HG02970 (cell line): Measurements from ENCODE around the gene POU2F2.
"Not testable (repeated sequence)": the region's sequence is repeated elsewhere in the genome, so short reads cannot be mapped to it uniquely, and the experiment has no call there.

Experiments
- ATAC-seq: cut with Tn5 transposase; IDR thresholded peaks from one replicate; pipeline ENCODE4 v1.9.1; 2021; ENCODE audit warnings: mild to moderate bottlenecking, moderate library complexity, moderate number of reproducible peaks; ENCODE audit not compliant: unreplicated experiment, low FRiP score

Gene POU2F2

DNA sequence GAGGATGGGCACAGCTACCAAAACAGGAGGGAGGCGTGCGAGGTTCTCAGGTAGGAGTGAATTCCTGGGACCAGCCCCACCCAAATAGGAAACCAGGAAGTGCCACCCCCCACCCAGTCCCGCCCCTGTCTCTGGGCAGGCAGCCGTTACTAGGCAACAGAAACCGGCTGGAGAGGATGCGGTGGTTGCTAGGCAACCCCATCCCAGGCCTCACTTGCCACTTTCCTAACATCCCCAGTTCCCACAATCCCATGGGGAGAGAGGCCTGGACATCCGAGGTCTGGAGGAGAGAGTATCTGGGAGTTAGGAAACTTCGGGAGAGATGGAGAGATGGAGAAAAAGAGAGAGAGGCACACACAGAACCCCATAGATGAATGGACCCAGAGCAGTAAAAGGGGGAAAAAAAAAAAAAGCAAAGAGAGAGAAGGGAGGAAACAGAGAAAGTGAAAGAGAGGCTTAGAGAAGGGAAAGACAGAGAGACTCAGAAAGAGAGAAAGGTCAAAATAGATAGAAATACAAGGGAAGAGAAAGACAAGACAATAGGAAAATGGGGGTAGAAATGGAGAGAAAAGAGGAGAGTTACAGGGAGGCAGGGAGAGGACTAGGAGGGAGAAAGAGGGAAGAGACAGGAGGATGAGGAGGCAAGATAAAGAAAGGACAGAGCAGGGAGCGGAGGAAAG lies 66.0 kb downstream of the POU2F2 start:
- no peak for ATAC-seq

DNA sequence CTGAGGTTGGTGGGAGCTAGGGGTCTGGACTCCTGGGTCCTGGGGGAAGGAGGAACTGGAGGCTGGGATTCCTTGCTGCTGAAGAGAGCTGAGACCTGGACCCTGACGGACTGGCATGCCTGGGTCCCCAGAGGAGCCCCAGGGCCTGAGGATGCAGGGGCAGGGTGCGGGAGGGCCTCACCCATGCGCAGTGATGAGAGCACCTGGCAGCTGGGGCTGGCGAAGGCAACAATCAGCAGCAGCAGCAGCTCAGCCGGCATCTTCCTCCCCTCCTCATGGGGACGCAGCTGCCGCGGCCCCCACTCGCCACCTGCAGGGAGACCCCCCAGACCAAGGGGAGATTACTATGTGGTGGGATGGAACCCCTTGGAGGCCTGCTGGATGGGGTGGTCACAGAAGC lies 66.7 kb downstream of the POU2F2 start:
- ATAC-seq = no peak

DNA sequence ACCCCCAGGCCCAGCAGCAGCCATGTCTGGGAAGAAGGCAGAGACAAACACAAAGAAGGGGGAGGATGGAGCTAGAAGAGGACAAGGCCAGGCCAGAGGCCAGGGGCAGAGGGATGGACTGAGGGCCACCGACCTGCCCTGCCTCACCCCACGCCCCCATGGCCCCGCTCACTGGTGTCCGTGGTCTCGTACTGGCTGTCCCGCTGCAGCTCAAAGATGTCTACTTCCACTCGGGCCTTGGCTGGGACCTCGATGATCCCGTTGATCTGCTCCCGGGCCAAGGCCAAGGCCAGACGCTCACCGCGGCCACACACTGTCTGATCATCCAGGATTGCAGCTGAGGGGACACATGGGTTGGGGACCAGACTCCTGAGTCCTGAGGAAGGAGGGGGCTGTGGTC lies 67.2 kb downstream of the POU2F2 start:
- ATAC-seq = no peak

DNA sequence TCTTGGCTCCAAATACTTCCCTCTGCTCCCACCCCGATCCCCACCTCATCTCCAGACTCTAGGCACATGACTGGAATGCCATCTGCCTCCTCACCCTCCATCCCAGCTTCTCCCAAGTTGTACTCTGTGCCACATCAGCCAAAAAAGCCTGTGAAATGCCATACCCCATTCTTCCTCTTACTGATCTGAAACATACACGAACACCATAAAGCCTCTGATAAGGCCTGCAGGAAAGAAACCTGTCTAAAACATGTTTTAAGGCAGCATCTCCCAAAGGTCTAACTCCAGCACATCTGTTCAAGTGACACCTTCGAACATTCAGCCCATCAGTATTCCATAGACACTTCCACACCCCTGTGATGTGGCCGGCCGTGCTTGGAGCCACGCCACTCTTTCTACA lies 67.8 kb downstream of the POU2F2 start:
- no peak for ATAC-seq

DNA sequence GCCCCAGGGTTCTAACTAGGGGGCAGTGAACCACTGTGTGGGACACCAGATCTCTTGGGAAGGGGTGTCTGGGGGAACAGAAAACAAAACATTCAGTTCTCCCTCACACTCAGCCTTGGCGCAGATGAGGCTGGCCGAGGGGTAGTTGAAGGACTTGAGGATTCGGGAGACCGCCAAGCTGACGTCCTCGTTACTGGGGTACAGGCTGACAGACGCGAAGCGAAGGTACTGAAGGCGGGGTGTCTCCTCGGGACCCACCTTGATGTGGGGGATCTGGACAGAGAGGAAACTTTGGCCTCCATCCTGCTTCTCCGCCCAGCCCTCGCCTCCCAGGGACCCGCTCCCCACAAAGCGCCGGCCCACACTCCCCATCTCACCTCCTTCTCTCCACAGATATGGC lies 69.9 kb downstream of the POU2F2 start:
- no peak for ATAC-seq

DNA sequence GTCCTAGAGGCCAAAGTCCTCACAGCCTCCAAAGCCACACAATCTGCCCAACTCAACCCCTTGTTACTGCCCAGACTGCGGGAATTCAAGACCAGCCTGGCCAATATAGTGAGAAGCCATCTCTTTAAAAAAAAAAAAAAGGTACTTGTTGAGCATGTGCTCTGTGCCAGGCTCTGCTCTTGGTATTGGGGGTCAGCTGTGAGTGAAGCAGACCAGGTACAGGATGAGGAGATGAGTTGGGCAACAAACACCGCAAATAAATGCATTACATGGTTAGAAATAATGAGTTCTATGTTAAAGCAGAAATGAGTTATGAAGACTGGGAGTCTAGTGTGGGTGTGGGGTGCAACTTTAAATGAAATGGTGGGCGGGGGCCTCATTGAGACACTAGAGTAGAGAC lies 72.1 kb downstream of the POU2F2 start:
- no peak for ATAC-seq

DNA sequence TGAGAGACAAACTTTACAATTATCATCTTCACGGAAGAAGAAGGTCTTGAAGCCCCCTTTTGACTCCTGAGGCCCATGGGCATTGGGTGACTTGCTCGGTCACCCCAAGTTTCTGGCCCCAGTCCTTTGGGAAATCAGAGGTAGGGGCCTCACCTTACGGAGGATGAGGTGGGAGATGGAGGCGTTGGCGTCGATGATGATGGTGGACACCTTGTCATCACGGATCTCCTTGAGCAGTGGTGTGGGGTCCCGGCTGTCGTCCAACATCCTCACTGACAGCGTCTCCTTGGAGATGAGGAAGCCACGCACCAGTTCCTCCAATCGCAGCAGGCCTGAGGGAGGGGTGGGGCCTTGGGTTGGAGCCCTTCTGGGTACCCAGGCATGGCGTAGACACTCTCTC lies 73.0 kb downstream of the POU2F2 start:
- no peak for ATAC-seq

DNA sequence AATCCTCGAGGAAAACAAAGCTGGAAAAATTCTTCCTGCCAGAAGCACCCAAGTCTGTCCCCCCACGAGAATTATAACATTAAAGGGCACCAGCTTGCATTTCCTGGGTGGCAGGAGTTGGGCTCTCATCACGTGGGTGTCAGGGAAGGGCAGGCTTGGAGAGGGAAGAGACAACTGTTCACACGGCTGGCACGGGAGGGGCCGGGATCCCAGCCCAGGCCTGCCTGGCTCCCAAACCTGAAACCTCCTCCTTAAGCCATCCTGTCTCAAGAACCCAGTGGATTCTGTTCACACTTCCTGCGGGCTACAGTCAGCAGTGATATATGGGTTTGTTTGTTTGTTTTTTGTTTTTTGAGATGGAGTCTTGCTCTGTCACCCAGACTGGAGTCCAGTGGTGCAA lies 74.4 kb downstream of the POU2F2 start:
- ATAC-seq = no peak

DNA sequence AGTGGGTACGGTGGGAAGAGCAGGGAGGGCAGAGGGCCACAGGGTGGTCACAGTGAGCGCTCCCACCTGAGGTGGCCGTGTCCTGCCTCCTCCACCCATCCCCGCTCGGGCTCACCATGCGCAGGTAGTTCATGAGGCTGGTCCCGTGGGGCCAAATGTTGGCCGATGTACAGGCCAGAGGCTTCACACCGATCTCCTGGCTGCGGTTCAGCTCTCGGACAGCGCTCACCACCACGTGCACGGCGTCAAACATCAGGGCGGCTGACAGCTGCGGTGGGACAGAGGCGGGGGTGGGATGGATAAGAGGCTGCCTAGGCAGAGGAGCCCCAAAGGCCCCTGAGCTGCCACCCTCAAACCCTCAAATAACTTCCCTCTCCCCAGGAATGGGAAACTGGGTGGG lies 78.0 kb downstream of the POU2F2 start:
- ATAC-seq = no peak

DNA sequence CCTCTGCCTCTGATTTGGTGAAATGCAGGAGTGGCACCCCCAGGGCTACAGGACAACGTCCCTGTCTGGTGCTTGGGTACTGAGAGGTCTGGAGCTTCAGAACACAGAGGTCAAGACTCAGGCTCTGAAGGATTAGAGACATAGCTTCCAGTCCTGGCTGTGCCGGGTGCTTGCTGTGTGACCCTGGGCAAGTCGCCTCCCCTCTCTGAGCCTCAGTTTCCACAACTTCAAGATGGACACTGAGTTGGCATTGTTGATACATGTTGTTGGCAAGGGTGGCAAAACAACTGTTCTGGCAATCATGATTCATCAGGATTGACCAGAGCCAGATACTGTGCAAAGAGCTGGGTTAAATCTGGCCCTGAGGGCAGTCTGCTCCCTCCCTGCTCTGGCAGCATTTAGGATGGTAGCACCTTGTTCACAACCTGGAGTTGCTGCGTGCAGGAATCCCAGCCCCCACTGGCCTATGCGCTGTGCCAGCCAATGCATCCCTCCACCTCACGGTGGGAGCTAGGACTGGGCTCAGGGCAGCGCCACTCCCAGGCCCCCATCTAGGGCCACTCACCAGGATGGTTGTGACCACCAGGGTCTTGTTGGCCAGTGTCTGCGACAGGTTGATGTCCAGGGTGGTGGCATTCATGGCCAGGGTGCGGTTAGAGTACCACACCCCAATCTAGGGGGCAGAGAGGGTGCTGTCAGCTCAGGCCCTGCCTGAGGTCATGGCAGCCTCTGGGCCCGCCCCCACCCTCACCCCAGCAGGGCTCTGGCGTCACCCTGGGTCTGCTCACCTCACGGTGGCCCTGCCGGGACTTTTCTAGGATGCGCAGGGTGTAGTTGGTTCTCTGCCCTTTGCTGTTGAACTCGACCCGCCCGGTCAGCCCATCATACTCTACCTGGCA lies 79.0 kb downstream of the POU2F2 start:
- no peak for ATAC-seq

DNA sequence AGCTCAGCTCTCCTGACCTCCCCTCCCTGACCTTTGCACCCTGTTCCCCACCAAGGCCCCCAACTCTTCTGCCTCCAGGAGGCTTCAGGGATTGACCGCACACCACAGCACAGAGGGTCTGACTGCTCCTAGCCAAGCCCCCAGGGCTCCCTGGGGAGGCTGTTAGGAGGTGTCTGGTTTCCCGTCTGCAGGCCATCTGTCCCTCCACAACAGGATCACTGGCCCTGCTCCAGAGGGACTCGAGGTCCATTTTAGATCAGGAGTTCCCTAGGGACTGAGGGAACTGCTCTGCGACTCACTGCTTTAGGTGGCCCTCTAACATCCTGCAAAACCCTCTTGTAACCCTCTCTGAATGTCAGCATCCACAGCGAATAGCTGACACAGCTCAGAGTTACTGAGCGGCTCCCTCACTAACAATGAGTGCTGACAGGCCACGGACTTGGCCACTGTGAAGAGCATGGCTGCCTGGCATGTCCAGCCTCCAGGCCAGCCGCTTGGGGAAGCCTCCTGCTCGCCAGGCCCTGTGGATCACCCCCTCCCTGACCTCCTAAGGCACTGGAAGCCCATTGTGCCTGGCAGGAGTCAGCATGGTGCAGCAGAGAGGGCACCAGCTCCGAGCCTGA lies 79.9 kb downstream of the POU2F2 start:
- ATAC-seq = no peak

DNA sequence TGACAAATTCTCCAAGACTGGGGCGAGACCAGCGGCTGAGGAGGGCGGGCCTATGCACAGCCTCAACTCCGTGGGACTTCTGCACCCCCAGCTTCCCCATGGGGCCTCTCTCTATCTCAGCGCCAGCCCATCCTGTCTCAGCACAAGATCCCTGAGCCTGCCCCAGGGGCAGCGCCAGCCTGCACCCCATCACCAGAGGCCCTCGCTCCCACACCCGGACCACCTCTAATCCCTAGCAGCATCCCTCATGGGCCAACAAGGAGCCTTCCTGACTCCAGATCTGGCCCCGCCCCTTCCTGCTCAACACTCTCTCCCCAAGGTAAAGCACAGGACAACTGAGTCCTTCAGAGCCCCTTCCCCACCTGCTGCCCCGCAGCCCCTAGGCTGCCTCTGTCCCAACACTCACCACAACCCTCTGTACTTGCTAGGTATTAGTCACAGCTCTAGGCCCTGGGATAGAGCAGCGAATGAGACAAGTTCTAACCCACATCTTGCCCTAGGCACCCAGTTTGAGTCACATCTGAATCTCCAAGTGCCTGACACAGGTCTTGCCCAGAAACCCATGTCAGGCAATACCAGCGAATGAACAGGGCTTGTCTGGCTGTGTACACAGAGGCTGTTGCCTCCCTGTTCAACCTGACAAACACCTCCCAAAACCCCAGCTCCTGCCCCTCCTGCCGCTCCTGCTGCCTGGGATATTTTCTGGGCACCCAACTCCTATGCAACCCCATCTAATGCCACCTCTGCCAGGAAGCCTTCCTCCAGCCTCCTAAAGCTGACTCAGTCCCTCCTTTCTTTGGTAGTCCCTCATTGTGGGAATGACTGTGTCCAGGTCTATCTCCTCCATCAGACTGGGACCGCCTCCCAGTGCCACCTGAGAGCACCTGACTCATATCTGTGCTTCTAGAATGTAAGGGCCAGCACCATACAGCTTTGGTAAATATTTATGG lies 80.8 kb downstream of the POU2F2 start:
- ATAC-seq = no peak

DNA sequence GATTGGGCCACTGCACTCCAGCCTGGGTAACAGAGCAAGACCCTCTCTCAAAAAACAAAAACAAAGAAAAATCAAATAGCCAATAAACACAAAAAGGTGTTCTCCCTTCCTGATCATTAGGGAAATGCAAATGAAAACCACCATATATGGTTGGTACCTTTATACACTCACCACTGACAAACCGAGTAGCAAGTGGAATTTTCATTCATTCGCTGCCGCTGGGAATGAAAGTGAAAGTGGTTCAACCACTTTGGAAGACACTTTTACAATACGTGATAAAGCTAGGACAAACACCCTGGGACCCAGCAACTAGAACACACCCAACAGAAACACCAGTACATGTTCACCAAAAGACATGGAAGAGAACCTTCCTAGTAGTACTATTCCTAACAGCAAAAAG lies 83.3 kb downstream of the POU2F2 start:
- no peak for ATAC-seq

DNA sequence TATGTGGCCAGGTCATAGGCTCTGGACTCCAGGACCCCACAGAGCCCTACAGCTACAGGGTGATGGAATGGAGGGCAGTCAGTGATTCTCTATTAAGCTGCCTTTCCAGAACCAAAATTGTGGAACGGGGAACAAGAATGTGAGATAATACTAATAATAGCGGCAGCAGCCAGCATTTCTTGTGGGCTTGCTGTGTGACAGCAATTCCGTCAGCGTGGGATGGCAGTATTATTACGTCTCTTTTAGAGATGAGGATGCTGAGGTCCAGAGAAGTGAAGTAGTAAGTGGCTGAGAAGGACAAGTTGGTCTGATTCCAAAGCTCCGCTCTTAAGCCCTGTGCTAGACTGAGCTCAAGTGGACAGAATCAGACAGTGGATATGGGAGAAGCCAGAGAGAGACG lies 86.7 kb downstream of the POU2F2 start:
- no peak for ATAC-seq

DNA sequence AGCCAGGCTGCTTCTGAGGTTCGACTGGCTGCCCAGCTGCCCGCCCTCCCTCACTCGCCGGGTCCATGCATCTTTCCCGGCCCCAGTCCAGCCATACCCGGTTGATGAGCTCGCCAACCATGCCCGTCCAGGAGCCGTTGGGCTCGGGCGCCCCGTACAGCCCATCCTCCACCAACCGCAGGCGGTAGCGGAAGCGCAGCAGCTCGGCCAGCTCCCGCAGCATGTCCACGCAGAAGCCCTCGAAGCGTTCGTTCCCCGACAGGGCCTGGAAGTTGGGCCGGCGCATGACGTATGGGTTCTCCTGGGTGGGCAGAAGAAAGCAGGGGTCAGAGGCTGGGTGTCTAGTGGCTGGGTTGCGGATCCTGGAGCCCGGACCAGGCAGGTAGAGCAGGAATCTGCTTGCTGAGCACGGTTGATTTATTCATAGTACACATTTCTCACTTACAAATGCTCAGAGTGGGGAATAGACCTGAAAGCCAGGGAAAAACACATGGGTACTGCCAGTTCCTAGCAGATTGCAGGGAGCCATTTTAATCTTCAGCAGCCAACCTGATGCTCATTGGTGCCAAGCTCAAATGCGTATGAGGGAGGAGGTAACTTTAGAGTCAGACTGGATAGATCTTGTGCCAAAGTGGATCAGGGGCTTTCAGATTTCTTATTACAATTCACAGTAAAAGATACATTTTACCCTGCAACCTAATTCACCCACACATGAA lies 89.6 kb downstream of the POU2F2 start:
- ATAC-seq = no peak

DNA sequence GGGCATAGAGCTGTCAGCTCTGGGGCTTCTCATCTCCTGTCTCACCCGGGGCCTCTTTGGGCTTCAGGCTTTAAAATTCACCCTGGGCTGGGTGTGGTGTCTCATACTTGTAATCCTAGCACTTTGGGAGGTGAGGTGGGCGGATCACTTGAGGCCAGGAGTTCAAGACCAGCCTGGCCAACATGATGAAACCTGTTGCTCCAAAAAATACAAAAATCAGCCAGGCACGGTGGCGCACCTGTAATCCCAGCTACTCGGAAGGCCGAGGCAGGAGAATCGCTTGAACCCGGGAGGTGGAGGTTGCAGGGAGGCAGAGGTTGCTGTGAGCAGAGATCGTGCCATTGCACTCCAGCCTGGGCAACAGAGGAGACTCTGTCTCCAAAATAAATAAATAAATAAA lies 91.8 kb downstream of the POU2F2 start:
- ATAC-seq = not testable (repeated sequence)

DNA sequence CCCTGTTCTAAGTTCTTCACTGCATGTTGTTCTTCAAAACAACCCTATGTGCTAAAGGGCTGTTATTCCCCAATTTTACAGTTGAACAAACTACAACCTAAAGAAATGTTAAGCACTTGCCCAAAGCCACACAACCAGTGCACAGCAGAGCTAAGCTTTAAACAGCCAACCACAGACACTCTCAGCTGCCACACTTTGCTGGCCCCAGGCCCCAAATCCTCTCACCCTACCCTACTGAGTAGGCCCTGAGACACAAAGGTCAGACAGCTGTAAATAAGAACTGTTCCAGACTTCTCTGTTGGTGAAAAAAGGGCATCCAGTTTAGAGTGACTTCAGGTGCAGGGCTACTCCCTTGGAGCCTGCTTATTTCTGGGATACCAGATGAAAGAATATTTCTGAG lies 92.2 kb downstream of the POU2F2 start:
- ATAC-seq = no peak

DNA sequence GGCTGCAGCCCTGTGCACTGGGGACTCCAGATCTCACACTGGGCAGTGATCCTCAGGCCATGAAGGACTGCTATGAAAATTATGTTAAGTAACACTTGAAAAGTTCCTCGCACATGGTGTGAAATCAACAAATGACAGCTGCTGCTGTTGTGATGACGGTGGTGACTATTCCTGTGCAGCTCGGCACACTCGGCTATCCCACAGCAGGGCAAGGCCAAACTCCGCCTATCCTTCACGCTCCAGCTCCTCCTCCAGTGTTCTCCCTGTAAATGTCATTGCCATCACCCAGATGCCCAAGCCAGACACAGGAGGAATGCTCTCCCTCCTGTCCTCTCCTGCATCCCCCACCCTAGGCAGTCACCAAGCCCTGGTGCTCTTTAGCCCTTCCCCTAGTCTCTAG lies 93.6 kb downstream of the POU2F2 start:
- ATAC-seq = no peak

DNA sequence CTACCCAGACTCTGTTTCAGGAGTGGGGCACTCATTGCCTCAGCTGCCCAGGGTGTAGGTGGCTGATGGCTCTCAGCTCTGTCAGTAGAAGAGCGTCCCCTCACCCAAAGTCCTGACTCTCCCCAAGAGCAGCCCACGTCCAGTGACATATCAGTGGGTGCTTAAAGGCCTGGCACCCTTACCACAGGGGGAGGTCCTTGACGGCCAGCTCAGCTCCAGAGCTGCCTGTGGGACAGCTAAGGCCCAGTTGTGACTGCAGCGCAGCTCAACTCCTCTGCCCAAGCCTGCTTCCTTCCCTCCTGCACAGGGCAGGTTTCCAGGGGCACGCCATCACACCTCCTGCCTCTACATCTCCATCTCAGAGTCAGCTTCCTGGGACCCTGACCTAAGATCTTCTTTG lies 94.6 kb downstream of the POU2F2 start:
- no peak for ATAC-seq
